SK-N-MC (cell line): ENCODE data around the gene HEG1.

Source experiments
- FOXP2 ChIP-seq: optimal IDR thresholded peaks from 2 replicates; pipeline ENCODE3; 2011; ENCODE audit warnings: mild to moderate bottlenecking, moderate library complexity; ENCODE audit not compliant: insufficient read depth; ENCODE audit errors: extremely low read length, control extremely low read depth
- POLR2AphosphoS5 ChIP-seq: IDR thresholded peaks from 2 replicates; pipeline ENCODE4 v1.6.1; 2012; ENCODE audit warnings: mild to moderate bottlenecking, low read depth, low read length, borderline replicate concordance

DNA sequence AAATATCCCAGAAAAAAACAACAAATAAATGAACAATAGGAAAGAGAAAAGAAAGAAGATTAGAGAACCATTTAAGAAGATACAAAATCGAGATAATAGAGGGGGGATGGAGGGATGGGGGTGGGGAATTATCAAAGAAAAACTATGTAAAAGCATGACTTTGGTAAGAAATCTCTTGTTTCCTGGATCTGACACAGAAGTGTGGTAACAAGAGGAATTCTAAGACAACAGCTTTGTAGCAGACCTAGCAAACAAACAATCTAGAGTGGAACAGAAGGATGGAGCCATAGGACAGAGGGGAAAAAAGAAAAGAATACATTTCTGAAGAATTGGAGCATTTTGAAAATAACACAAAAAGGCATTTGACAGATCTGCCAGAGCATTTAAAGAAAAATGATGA is 49.3 kb upstream of the HEG1 start:
- no peak for TF ChIP-seq FOXP2
- TF ChIP-seq POLR2AphosphoS5 = no peak
